Measurements from ENCODE around the gene COL5A3.
"Not testable (repeated sequence)": the region's sequence is repeated elsewhere in the genome, so short reads cannot be mapped to it uniquely, and the experiment has no call there.

The COL5A3 gene

DNA sequence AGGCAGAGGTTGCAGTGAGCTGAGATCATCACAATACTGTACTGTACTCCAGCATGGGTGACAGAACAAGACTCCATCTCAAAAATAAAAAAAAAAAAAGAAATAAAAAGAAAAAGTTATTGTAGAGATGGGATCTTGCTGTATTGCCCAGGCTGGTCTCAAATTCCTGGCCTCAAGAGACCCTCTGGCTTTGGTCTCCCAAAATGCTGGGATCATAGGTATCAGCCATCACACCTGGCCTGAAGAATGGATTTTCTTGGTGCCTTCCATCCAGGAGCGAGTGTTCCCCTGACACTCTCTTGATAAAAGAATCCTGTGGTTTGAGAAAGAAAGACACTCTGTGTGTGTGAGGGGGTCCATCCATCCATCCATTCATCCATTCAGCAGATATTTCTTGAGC lies 78.7 kb downstream of the COL5A3 start:
- H3K27ac Mint-ChIP-seq: no peak overlapping the region
- no peak overlapping the region for H3K4me3 Mint-ChIP-seq
- peaks cover 46% of the 10 kb centered on the region for H3K27me3 Mint-ChIP-seq
- peaks cover 32% of the 10 kb centered on the region for H3K4me1 Mint-ChIP-seq (ENCODE audit: low read depth)
- no peaks in the 10 kb centered on the region for H3K9me3 Mint-ChIP-seq
- intact Hi-C loops (cut with micrococcal nuclease): loop anchor here (1.0 to 5.0 kb wide), 3 partner anchors 96 to 456 kb away; no protein-coding TSS in a partner anchor
- no peaks in the 10 kb centered on the region for H3K36me3 Mint-ChIP-seq (ENCODE audit: low read depth)

DNA sequence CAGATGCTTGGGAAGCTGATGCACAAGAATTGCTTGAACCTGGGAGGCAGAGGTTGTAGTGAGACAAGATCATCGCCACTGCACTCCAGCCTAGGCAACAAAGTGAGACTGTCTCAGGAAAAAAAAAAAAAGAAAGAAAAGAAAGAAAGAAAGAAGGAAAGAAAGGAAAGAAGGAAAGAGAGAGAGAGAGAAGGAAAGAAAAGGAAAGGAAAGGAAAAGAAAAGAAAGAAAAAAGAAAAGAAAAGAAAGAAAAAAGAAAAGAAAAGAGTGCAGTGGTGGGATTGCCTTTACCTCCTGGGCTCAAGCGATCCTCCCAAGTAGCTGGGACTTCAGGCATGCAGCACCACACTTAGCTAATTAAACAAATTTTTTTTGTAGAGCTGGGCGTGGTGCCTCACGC lies 86.9 kb downstream of the COL5A3 start:
- no peak overlapping the region for H3K27ac Mint-ChIP-seq
- H3K4me3 Mint-ChIP-seq: no peak overlapping the region
- H3K9me3 Mint-ChIP-seq: no peaks in the 10 kb centered on the region
- H3K27me3 Mint-ChIP-seq: peaks cover 25% of the 10 kb centered on the region
- intact Hi-C loops (cut with micrococcal nuclease): no loop called here
- no peaks in the 10 kb centered on the region for H3K36me3 Mint-ChIP-seq (ENCODE audit: low read depth)
- H3K4me1 Mint-ChIP-seq (ENCODE audit: low read depth): peaks cover 12% of the 10 kb centered on the region

DNA sequence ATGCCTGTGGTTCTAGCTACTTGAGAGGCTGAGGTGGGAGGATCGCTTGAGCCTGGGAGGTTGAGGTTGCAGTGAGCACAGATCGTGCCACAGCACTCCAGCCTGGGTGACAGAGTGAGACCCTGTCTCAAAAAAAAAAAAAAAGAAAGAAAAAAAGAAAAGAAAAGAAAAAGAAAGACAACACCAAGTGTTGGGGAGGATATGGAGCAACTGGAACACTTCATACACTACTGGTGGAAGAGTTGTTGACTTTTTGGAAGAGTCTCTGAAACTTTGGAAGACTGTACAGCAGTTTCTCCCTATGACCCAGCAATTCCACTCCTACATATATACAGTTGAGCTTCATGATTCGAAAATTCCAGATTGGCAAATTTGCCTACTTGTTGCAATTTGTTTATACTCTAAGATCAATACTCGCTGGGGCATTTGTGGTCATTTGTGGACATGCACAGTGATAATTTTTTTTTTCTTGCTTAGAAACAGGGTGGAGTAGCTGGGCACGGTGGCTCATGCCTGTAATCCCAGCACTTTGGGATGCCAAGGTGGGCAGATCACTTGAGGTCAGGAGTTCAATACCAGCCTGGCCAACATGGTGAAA lies 87.4 kb downstream of the COL5A3 start:
- H3K4me3 Mint-ChIP-seq; H3K9me3 Mint-ChIP-seq; H3K27ac Mint-ChIP-seq; H3K36me3 Mint-ChIP-seq (ENCODE audit: low read depth); intact Hi-C loops (cut with micrococcal nuclease): not testable (repeated sequence)
- Mint-ChIP-seq H3K4me1 (ENCODE audit: low read depth) (peaks cover 11% of the 10 kb centered on the region), H3K27me3 (peaks cover 31% of the 10 kb centered on the region)

DNA sequence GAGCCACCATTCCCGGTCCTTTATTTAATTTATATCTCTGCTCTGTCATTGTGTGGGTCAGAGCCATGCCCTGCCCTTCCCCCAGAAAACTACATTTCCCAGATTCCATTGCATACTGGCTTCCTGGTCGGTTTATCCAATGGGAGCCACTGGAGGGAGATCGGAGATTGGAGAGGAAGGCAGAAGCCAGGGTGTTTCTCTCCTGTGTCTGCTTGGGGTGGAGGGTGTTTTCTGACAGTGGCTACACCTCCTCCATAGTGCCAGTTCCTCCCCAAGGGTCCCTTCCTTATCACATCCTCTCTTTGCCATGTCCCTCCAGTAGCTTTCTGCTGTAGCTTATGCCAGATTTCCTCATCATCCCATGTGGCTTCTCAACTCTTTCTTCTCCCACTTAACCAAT lies 93.0 kb downstream of the COL5A3 start:
- Mint-ChIP-seq H3K4me3 (no peak overlapping the region), H3K4me1 (ENCODE audit: low read depth) (peaks cover 15% of the 10 kb centered on the region), H3K36me3 (ENCODE audit: low read depth) (no peaks in the 10 kb centered on the region), H3K27ac (peak overlapping the region; percentile 25), H3K9me3 (no peaks in the 10 kb centered on the region), H3K27me3 (peaks cover 52% of the 10 kb centered on the region)
- intact Hi-C loops (cut with micrococcal nuclease): no loop called here

DNA sequence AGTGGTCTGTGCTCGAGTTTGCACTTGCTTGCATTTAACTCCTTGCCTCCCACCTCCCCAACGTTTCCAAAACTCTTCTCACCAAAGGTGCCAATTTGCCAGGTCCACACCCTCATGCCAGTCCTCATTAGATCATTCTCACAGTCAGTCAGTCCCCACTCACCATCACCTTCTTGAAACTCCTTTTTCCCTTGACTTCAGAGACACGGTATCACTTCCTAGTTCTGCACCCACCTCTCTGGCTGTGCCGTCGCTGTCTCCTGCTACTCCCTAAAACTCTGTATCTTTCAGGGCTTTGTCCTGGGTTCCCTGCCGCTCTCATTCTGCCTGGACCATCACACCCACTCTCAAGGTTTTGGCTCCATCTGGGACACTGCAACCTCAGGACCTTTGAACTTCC lies 93.6 kb downstream of the COL5A3 start:
- H3K4me3 Mint-ChIP-seq: no peak overlapping the region
- H3K27ac Mint-ChIP-seq: peak overlapping the region; percentile 25
- H3K36me3 Mint-ChIP-seq (ENCODE audit: low read depth): no peaks in the 10 kb centered on the region
- H3K27me3 Mint-ChIP-seq: peaks cover 51% of the 10 kb centered on the region
- intact Hi-C loops (cut with micrococcal nuclease): no loop called here
- peaks cover 15% of the 10 kb centered on the region for H3K4me1 Mint-ChIP-seq (ENCODE audit: low read depth)
- H3K9me3 Mint-ChIP-seq: no peaks in the 10 kb centered on the region

DNA sequence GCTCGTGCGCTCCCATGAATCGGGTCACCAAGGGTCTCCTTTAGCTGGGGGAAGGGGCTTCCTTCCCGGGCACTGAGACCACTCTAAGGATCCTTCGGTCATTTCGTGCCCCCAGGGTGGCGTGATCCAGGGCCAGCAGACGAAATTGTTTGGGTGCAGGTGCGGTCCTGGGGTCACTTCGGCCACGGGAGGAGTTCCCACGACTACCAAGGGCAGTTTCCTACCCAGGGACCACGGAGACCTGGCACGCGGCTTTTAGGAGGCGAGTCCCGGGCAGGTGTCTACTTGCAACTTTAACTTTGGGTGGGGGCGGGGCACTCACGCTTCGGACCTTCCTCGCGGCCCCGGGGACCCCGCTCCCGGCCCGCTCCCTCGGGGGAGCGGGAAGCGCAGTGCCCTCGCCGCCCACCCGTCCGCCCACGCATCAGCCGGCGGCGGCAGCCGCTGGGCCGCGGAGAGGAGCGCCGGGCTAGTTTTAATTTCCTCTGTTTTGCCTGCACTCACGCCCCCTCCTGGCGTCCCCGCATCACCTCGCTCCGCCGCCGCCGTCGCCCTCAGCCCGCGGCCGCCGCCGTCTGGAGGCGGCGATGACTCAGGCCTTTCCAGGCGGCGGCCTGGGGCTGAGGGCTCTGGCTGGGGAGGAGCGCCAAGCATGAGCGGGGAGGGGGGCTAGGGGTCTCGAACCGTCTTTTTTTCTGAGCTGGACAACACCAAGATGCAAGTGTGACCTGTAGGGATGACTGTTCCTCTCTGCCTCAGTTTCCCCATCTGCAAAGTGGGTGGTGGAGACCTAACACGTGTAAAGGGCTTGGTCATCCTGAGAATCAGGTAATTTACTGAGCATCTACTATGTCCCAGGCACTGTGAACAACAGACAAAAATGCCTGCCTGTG lies 95.7 kb downstream of the COL5A3 start:
- Mint-ChIP-seq H3K4me3 (peak overlapping the region; percentile 39), H3K9me3 (no peaks in the 10 kb centered on the region), H3K27ac (no peak overlapping the region)

DNA sequence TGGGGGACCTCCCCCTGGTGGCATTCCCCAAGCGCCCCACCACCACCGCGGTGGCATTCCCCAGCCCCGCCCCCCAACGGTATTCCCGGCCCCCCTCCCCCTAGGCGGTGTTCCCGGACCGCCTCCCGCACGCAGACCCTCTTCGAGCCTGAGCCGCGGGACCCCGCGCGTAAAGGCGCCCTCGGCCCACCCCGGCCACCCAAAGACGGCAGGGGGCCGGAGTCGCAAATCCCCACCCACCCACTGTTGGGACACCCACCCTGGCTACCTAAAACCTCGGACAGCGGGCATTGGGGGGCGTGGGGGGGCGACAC lies 96.3 kb downstream of the COL5A3 start:
- intact Hi-C loops (cut with micrococcal nuclease): no loop called here

More for the DNA sequence above, 95.7 kb downstream of the COL5A3 start:
- Mint-ChIP-seq H3K36me3 (ENCODE audit: low read depth) (no peaks in the 10 kb centered on the region), H3K27me3 (peaks cover 48% of the 10 kb centered on the region), H3K4me1 (ENCODE audit: low read depth) (peaks cover 15% of the 10 kb centered on the region)
- intact Hi-C loops (cut with micrococcal nuclease): no loop called here

DNA sequence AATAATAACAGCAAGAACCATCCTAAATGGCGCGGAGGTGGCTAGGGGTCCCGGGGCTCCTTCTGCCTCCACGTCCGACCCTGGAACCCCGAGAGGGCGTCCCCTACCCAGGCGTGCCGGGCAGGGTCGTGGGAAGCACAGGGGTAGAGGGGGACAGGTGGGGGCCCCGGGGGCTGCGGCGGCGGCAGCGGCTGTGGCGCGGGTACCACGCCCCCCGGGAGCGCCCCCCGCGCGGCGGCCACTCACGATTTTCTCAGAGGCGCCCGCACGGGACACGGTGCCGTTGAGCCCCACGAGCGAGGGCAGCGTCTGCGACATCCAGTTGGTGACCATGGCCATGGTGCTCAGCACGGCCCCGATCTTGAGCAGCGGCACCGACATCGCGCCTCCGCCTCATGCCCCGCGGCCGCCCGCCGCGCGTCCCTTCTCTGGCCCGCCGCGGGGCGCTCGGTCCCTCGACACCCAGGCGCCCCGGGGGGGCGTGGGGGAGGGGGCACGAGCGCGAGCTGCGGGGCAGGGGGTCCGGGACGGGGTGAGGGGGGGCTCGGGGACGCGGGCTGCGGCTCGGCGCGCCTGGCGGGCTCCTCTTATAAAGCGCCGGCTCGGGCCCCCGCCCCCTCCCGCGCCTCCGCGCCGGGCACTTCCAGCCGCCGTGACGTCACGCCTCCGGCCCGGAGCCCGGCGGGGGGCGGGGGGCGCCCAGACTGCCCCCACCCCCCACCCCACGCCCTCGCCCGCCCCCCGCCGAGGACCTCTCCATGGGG lies 96.9 kb downstream of the COL5A3 start:
- Mint-ChIP-seq H3K9me3 (no peaks in the 10 kb centered on the region), H3K4me1 (ENCODE audit: low read depth) (peaks cover 15% of the 10 kb centered on the region), H3K27ac (no peak overlapping the region), H3K4me3 (no peak overlapping the region), H3K27me3 (peaks cover 46% of the 10 kb centered on the region), H3K36me3 (ENCODE audit: low read depth) (no peaks in the 10 kb centered on the region)
- intact Hi-C loops (cut with micrococcal nuclease): no loop called here

More for the DNA sequence above, 96.3 kb downstream of the COL5A3 start:
- no peak overlapping the region for H3K27ac Mint-ChIP-seq
- H3K4me1 Mint-ChIP-seq (ENCODE audit: low read depth): peaks cover 15% of the 10 kb centered on the region
- H3K27me3 Mint-ChIP-seq: peaks cover 50% of the 10 kb centered on the region
- H3K9me3 Mint-ChIP-seq: no peaks in the 10 kb centered on the region
- no peaks in the 10 kb centered on the region for H3K36me3 Mint-ChIP-seq (ENCODE audit: low read depth)
- H3K4me3 Mint-ChIP-seq: peak overlapping the region; percentile 39

DNA sequence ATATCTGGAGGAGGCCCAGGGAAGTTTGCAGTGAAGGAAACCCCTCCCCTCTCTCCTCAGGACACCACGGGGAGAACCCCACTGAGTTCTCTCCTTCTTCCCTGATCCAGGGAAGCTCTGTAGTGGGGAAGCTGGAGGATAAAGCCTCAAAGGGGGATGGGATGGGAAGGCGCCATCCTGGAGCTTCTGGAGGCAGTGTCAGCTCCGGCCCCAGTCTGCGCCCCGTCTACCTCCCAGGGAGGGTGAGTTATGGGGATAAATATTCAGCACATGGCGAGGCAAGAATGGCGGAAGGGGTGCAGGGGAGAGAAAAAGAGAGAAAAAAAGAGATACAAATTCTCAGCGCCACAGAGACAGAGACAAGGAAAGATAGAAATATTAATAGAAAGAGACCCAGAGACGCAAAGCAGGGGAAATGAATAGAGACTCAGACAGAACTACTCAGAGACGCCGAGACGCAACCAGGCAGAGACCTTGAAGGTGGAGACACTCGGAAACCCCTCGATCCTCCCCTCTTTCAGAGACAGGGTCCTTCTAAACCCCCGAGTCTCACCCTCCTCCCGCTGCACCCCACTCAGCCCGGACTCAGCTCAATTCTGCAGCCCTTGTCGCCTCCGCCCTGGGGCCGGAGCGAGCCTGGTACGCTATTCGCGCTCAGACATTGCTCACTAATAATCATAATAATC lies 97.6 kb downstream of the COL5A3 start:
- no peaks in the 10 kb centered on the region for H3K36me3 Mint-ChIP-seq (ENCODE audit: low read depth)
- H3K9me3 Mint-ChIP-seq: no peaks in the 10 kb centered on the region
- no peak overlapping the region for H3K27ac Mint-ChIP-seq
- no peak overlapping the region for H3K4me3 Mint-ChIP-seq
- intact Hi-C loops (cut with micrococcal nuclease): no loop called here
- peaks cover 41% of the 10 kb centered on the region for H3K27me3 Mint-ChIP-seq
- peaks cover 13% of the 10 kb centered on the region for H3K4me1 Mint-ChIP-seq (ENCODE audit: low read depth)

DNA sequence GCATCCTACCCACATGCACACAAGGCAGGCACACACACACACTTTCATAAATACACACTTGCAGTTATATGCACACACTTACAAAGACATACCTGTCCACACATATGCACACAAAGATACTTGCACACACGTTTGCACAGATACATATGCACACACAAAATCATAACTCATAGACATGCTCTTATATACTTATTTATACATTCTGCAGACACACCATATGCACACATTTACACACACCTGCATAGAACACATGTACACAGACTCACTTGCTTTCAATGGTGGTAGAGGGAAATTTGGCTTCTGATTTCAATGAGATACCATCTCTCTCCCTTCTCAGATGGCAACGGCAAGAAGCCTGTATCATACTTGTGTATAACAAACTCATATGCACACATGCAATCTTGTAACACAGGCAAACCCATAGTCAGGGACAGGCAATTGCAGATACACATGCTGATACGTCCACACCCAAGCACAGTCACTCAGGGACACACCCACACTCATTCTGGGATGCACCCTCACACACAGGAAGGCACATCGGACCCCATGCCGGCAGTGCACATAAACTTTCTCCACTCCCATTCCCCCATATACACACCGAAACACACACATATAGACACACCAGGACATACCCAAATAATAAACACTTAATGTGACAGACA lies 98.6 kb downstream of the COL5A3 start:
- intact Hi-C loops (cut with micrococcal nuclease): no loop called here
- Mint-ChIP-seq H3K4me3 (no peak overlapping the region), H3K27ac (no peak overlapping the region), H3K9me3 (no peaks in the 10 kb centered on the region), H3K36me3 (ENCODE audit: low read depth) (no peaks in the 10 kb centered on the region), H3K27me3 (peaks cover 30% of the 10 kb centered on the region), H3K4me1 (ENCODE audit: low read depth) (peaks cover 3% of the 10 kb centered on the region)

DNA sequence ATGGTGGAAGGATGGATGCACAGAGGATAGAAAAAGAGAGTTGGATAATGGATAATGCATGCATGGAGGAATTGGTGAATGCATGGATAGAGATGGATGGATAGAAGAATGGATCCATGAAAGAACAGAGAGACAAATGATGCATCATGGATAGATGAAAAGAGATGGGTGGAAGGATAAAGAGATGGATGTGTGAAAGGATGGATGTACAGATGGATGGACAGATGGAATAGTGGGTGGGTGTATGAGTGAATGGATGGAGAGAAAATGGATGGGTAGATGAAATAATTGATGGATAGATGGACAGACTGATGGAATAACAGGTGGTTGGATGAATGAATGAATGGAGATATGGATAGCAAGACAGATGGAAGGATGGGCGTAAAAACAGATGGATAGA lies 99.7 kb downstream of the COL5A3 start:
- Mint-ChIP-seq H3K27me3 (peaks cover 27% of the 10 kb centered on the region), H3K4me1 (ENCODE audit: low read depth) (no peaks in the 10 kb centered on the region), H3K36me3 (ENCODE audit: low read depth) (no peaks in the 10 kb centered on the region), H3K27ac (no peak overlapping the region), H3K9me3 (no peaks in the 10 kb centered on the region), H3K4me3 (no peak overlapping the region)
- intact Hi-C loops (cut with micrococcal nuclease): no loop called here
